H1 (cell line): ENCODE results near the gene NFATC1. TPM values are rescaled to one million over a fixed set of nuclear protein-coding genes. Genes with fewer than 3 reads are reported as not detected.

Experiments used
- CTCF ChIA-PET: fragments of 300-600 bp; sonication (Branson Sonifier 250); formaldehyde crosslinking; loops from one replicate; lab custom pipeline; 2021; ENCODE audit not compliant: partially characterized antibody; lab: Charles Lee
- POLR2A ChIA-PET: fragments of 300-600 bp; sonication (Branson Sonifier 250); formaldehyde crosslinking; loops from one replicate; lab custom pipeline; 2021; ENCODE audit warnings: inconsistent platforms; ENCODE audit not compliant: partially characterized antibody; lab: Charles Lee
- DNase-seq, 2 experiments: peaks; one replicate each; pipeline versions ENCODE4 v3.0.0 to v3.0.0-alpha.2; 2010 to 2022; ENCODE audit warnings: low spot score in 2 of 2, low read depth in 1 of 2, mixed read lengths in 1 of 2
- FAIRE-seq: peaks from 2 replicates; lab custom pipeline; 2011; peaks lifted over from hg19 to GRCh38; lab: Jason Lieb, UNC
- H2AFZ ChIP-seq: 2 replicates; pipeline ENCODE4 v1.8.1; 2012; ENCODE audit warnings: low read length, inconsistent platforms
- H2AK5ac ChIP-seq: 2 replicates; pipeline ENCODE4 v1.6.1; 2013; ENCODE audit warnings: low read depth, low read length
- H2BK120ac ChIP-seq: replicated peaks from 2 replicates; pipeline ENCODE3; 2013; ENCODE audit warnings: low read depth, low read length, inconsistent platforms
- H2BK12ac ChIP-seq: 2 replicates; pipeline ENCODE4 v1.6.1; 2013; ENCODE audit warnings: low read depth, low read length
- H2BK15ac ChIP-seq: 2 replicates; pipeline ENCODE4 v1.6.1; 2013; ENCODE audit warnings: low read length
- H2BK20ac ChIP-seq: 2 replicates; pipeline ENCODE4 v1.6.1; 2013; ENCODE audit warnings: low read length
- H2BK5ac ChIP-seq: 2 replicates; pipeline ENCODE4 v1.6.1; 2013; ENCODE audit warnings: low read depth, low read length
- H3K14ac ChIP-seq: 2 replicates; pipeline ENCODE4 v1.6.1; 2013; ENCODE audit warnings: inconsistent platforms; ENCODE audit not compliant: insufficient read length
- H3K18ac ChIP-seq: 2 replicates; pipeline ENCODE4 v1.6.1; 2013; ENCODE audit warnings: low read length; ENCODE audit errors: extremely low read depth
- H3K23ac ChIP-seq: 2 replicates; pipeline ENCODE4 v1.6.1; 2013; ENCODE audit warnings: inconsistent platforms; ENCODE audit not compliant: insufficient read length
- H3K23me2 ChIP-seq: 2 replicates; pipeline ENCODE4 v1.6.1; 2013; ENCODE audit warnings: low read depth, low read length
- H3K27ac ChIP-seq: 2 replicates; pipeline ENCODE4 v1.6.1; 2011; ENCODE audit warnings: low read depth, low read length, inconsistent platforms
- H3K27me3 ChIP-seq, 4 experiments: replicated peaks in 1 of 4; 1 replicate in 1 of 4; 2 replicates in 3 of 4; pipeline versions ENCODE4 v1.6.1 to v1.8.1; 2011 to 2013; ENCODE audit warnings: low read length in 3 of 4, mild to moderate bottlenecking in 3 of 4, inconsistent platforms in 2 of 4, mixed read lengths in 2 of 4, moderate library complexity in 1 of 4; ENCODE audit not compliant: control insufficient read depth in 3 of 4, insufficient read depth in 3 of 4; ENCODE audit errors: extremely low read depth in 1 of 4
- H3K36me3 ChIP-seq, 4 experiments: 2 replicates each; pipeline versions ENCODE4 v1.6.1 to v1.8.1; 2011 to 2013; ENCODE audit warnings: mild to moderate bottlenecking in 4 of 4, low read length in 3 of 4, moderate library complexity in 2 of 4, control low read depth in 1 of 4, inconsistent platforms in 1 of 4; ENCODE audit not compliant: insufficient read depth in 4 of 4, control insufficient read depth in 2 of 4
- H3K4ac ChIP-seq: replicated peaks from 2 replicates; pipeline ENCODE3; 2013; ENCODE audit warnings: low read length, low read depth, mixed read lengths, inconsistent platforms; ENCODE audit not compliant: insufficient read length
- H3K4me1 ChIP-seq, 4 experiments: replicated peaks in 1 of 4; 1 replicate in 1 of 4; 2 replicates in 3 of 4; pipeline versions ENCODE4 v1.6.1 to v1.8.1; 2011 to 2013; ENCODE audit warnings: low read length in 3 of 4, inconsistent platforms in 2 of 4, mixed read lengths in 1 of 4; ENCODE audit not compliant: insufficient read depth in 4 of 4, control insufficient read depth in 3 of 4
- H3K4me2 ChIP-seq, 2 experiments: 2 replicates each; pipeline versions ENCODE4 v1.6.1 to v1.8.1; 2011 to 2013; ENCODE audit warnings: low read depth in 2 of 2, low read length in 2 of 2, control low read depth in 1 of 2, inconsistent platforms in 1 of 2, mild to moderate bottlenecking in 1 of 2; ENCODE audit not compliant: insufficient read depth in 1 of 2
- H3K4me3 ChIP-seq, 4 experiments: fragments of 200-600, 300-600 bp in 1 of 4; sonication (generic), shearing (Covaris generic), sonication (Bioruptor Twin) in 1 of 4; 2 replicates each; pipeline versions ENCODE4 v1.5.1 to v1.8.1; 2011 to 2016; ENCODE audit warnings: low read length in 4 of 4, low read depth in 3 of 4, control low read depth in 2 of 4, inconsistent platforms in 2 of 4, mild to moderate bottlenecking in 2 of 4, mixed read lengths in 1 of 4, moderate library complexity in 1 of 4; ENCODE audit not compliant: insufficient read depth in 2 of 4; ENCODE audit errors: extremely low read depth in 1 of 4
- H3K56ac ChIP-seq: replicated peaks from 2 replicates; pipeline ENCODE3; 2013; ENCODE audit warnings: low read depth, mild to moderate bottlenecking, mixed read lengths, low read length, inconsistent platforms; ENCODE audit not compliant: insufficient read length
- H3K79me1 ChIP-seq: 2 replicates; pipeline ENCODE4 v1.6.1; 2013; ENCODE audit warnings: low read depth, low read length, control low read depth
- H3K79me2 ChIP-seq, 2 experiments: 2 replicates each; pipeline versions ENCODE4 v1.6.1 to v1.8.1; 2012 to 2013; ENCODE audit warnings: low read length in 2 of 2, mild to moderate bottlenecking in 2 of 2, inconsistent platforms in 1 of 2; ENCODE audit not compliant: insufficient read depth in 2 of 2, control insufficient read depth in 1 of 2
- H3K9ac ChIP-seq, 4 experiments: replicated peaks in 1 of 4; 1 replicate in 1 of 4; 2 replicates in 3 of 4; pipeline versions ENCODE4 v1.6.1 to v1.8.1; 2011 to 2013; ENCODE audit warnings: low read depth in 3 of 4, low read length in 3 of 4, control low read depth in 2 of 4, mild to moderate bottlenecking in 2 of 4, moderate library complexity in 2 of 4, inconsistent platforms in 1 of 4; ENCODE audit errors: extremely low read depth in 1 of 4
- H3K9me3 ChIP-seq, 2 experiments: 2 replicates each; pipeline versions ENCODE4 v1.6.1 to v1.8.1; 2012 to 2013; ENCODE audit warnings: mild to moderate bottlenecking in 2 of 2, moderate library complexity in 2 of 2, control low read depth in 1 of 2, inconsistent platforms in 1 of 2, low read depth in 1 of 2, low read length in 1 of 2, mixed read lengths in 1 of 2; ENCODE audit not compliant: insufficient read depth in 2 of 2
- H4K20me1 ChIP-seq, 2 experiments: replicated peaks in 1 of 2; 2 replicates each; pipeline versions ENCODE3 to v1.8.1; 2011 to 2013; ENCODE audit warnings: inconsistent platforms in 2 of 2, low read length in 2 of 2, mild to moderate bottlenecking in 1 of 2; ENCODE audit not compliant: insufficient read depth in 2 of 2, control insufficient read depth in 1 of 2
- H4K5ac ChIP-seq: 2 replicates; pipeline ENCODE4 v1.6.1; 2013; ENCODE audit warnings: low read length, low read depth, mixed read lengths, inconsistent platforms; ENCODE audit not compliant: insufficient read length
- H4K8ac ChIP-seq: 2 replicates; pipeline ENCODE4 v1.8.0; 2013; ENCODE audit warnings: mild to moderate bottlenecking, moderate library complexity, low read length, inconsistent platforms; ENCODE audit not compliant: insufficient read depth; ENCODE audit errors: extremely low read depth
- H4K91ac ChIP-seq: replicated peaks from 2 replicates; pipeline ENCODE3; 2013; ENCODE audit warnings: low read length, mixed read lengths, inconsistent platforms; ENCODE audit not compliant: insufficient read length
- ASH2L ChIP-seq: fragments of 200-600, 300-600 bp; sonication (generic); IDR thresholded peaks from one replicate; pipeline ENCODE4 v1.7.1; 2017; ENCODE audit warnings: low read length
- CREB1 ChIP-seq: IDR thresholded peaks from 2 replicates; pipeline ENCODE4 v1.6.1; 2012; ENCODE audit warnings: inconsistent platforms
- CTBP2 ChIP-seq: IDR thresholded peaks from 2 replicates; pipeline ENCODE4 v1.7.0; 2011; ENCODE audit warnings: borderline replicate concordance, mild to moderate bottlenecking, moderate library complexity, mixed read lengths, low read length; ENCODE audit not compliant: insufficient read depth, insufficient read length
- HDAC2 ChIP-seq, 2 experiments: fragments of 300-600 bp in 1 of 2; sonication (generic) in 1 of 2; IDR thresholded peaks; 2 replicates each; pipeline ENCODE4 v1.6.1; 2011 to 2012; ENCODE audit warnings: low read depth in 2 of 2, low read length in 2 of 2, mild to moderate bottlenecking in 2 of 2, moderate library complexity in 2 of 2, borderline replicate concordance in 1 of 2, inconsistent platforms in 1 of 2
- JUND ChIP-seq: IDR thresholded peaks from 2 replicates; pipeline ENCODE4 v1.6.1; 2011; ENCODE audit warnings: mild to moderate bottlenecking, improper control_type of control experiment, low read length
- KDM4A ChIP-seq: IDR thresholded peaks from one replicate; pipeline ENCODE4 v1.7.1; 2012; ENCODE audit warnings: low read depth, mild to moderate bottlenecking, moderate library complexity, low read length, inconsistent platforms; ENCODE audit not compliant: severe bottlenecking
- NANOG ChIP-seq: IDR thresholded peaks from 2 replicates; pipeline ENCODE4 v1.6.1; 2011; ENCODE audit warnings: low read length, low read depth, mild to moderate bottlenecking, inconsistent platforms; ENCODE audit not compliant: insufficient read depth, poor library complexity, severe bottlenecking
- NRF1 ChIP-seq: IDR thresholded peaks from 2 replicates; pipeline ENCODE4 v1.6.1; 2011; ENCODE audit warnings: mild to moderate bottlenecking, low read depth, low read length, improper control_type of control experiment
- RBBP5 ChIP-seq: IDR thresholded peaks from 2 replicates; pipeline ENCODE4 v1.7.1; 2012; ENCODE audit warnings: low read depth, mild to moderate bottlenecking, inconsistent platforms, low read length, moderate library complexity, borderline replicate concordance
- TAF7 ChIP-seq: optimal IDR thresholded peaks from 2 replicates; pipeline ENCODE3; 2011; ENCODE audit warnings: low read depth, mild to moderate bottlenecking, inconsistent platforms, low read length, moderate library complexity, borderline replicate concordance
- WGBS, 2 experiments: shearing (Covaris generic) in 1 of 2; methylation state at CpG; one replicate each; pipeline versions ENCODE4 v1.1.6 to v1.1.7; 2013 to 2015; ENCODE audit warnings: low lambda C conversion rate in 2 of 2, mixed read lengths in 2 of 2, inconsistent platforms in 1 of 2, low coverage in 1 of 2, missing lambda C conversion rate in 1 of 2; ENCODE audit not compliant: insufficient replicate concordance in 2 of 2, insufficient coverage in 1 of 2, insufficient read length in 1 of 2; ENCODE audit errors: extremely low coverage in 1 of 2, missing lambda C conversion rate in 1 of 2; 5-methylcytosine and 5-hydroxymethylcytosine counted together
- polyA plus RNA-seq, 7 experiments: library from polyadenylated mRNA; depleted of rRNA in 3 of 7; stranded (reverse) in 5 of 7; unstranded in 2 of 7; fragments of >200 nt in 5 of 7; fragments of 200-250 nt in 2 of 7; gene quantifications; 1 replicate in 5 of 7; 2 replicates in 1 of 7; 4 replicates in 1 of 7; pipeline versions ENCODE4 v1.2.1 to v1.2.3, GENCODE V29; 2011 to 2013; ENCODE audit warnings: missing spikeins in 2 of 7, mixed read lengths in 2 of 7
- total RNA-seq: library from RNA; stranded (reverse); fragmentation: NEBNext Ultra II Directional; extraction: Animal tissue kit (Norgen Biotek cat#: 25700); gene quantifications from 2 replicates; pipeline ENCODE4 v1.2.1, GENCODE V29; 2021
- TF ChIP-seq, protein P1 (sequence below): IDR thresholded peaks from 2 replicates; pipeline ENCODE4 v1.6.1; 2011; ENCODE audit warnings: low read length, improper control_type of control experiment

The NFATC1 gene
- total and polyA plus RNA-seq, 2 of the 8 experiments (the other 6 are each of a cell fraction or from before 2014, with no cell fraction given) = 2.0 to 6.6 TPM

DNA sequence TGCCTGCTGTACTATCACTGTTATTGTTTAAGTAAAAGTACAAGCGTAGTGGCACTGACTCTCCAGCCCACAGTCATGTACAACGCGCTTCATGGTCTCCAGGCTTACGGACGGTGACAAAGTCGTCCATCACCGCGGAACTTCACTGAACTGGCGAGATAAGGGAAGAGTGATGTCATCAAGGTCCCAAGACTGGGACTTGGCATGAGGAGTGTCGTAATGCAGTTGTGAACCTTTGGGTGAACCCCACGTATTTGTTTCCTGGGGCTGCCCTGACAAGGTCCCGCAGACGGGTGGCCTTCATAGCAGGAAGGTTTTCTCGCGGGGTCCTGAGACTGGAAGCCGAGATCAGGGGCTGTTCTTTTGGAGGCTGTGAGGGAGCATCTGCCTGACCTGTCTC is 17.3 kb downstream of the NFATC1 start:
- no peak overlapping the region for H2BK5ac ChIP-seq
- no peak overlapping the region for H2AK5ac ChIP-seq
- peaks cover 0 to 2% (median 0%) of the 10 kb centered on the region in 4 experiments; a peak in 3 of 7 replicates for H3K27me3 ChIP-seq
- H3K23me2 ChIP-seq = peaks cover 10% of the 10 kb centered on the region; the same call in 1 of the 2 replicates
- no peak overlapping the region for H2BK12ac ChIP-seq
- no peak overlapping the region for H3K9ac ChIP-seq
- no peaks in the 10 kb centered on the region; a peak in 1 of 4 replicates for H3K9me3 ChIP-seq
- no peak overlapping the region for H3K56ac ChIP-seq
- no peak overlapping the region for H4K5ac ChIP-seq
- H3K23ac ChIP-seq = no peak overlapping the region
- H2BK15ac ChIP-seq = no peak overlapping the region
- no peak overlapping the region for H2BK120ac ChIP-seq
- no peak for FAIRE-seq
- H3K4me1 ChIP-seq = peaks cover 0 to 4% (median 0%) of the 10 kb centered on the region in 4 experiments; a peak in 1 of 7 replicates
- H3K36me3 ChIP-seq = peaks cover 0 to 5% (median 0%) of the 10 kb centered on the region in 4 experiments; a peak in 1 of 8 replicates
- TF ChIP-seq NANOG (no peak), ASH2L (no peak), KDM4A (no peak), CTBP2 (no peak), TAF7 (no peak), RBBP5 (no peak), CREB1 (no peak), HDAC2 (IDR thresholded peaks at IDR 0.05; ENCODE audit: borderline replicate concordance in 1 of 2, low read depth in 2 of 2, low read length in 2 of 2) (no peak), JUND (no peak), NRF1 (no peak)
- TF ChIP-seq, protein P1, sequence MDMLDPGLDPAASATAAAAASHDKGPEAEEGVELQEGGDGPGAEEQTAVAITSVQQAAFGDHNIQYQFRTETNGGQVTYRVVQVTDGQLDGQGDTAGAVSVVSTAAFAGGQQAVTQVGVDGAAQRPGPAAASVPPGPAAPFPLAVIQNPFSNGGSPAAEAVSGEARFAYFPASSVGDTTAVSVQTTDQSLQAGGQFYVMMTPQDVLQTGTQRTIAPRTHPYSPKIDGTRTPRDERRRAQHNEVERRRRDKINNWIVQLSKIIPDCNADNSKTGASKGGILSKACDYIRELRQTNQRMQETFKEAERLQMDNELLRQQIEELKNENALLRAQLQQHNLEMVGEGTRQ = no peak
- TF ChIP-seq, all 59 proteins: peak for 0
- POLR2A ChIA-PET = no interaction called here
- H4K91ac ChIP-seq = no peak overlapping the region
- no peak overlapping the region for H3K14ac ChIP-seq
- DNase-seq = no peak
- no peak overlapping the region for H3K4me2 ChIP-seq
- WGBS, 2 experiments = 94% methylated on average over 16 of the region's 16 CpGs; no CpG with 5 or more reads in 1 of the 2 experiments
- no peak overlapping the region for H3K18ac ChIP-seq
- H3K79me1 ChIP-seq = 0 out of 2 replicates have a peak, but pooled peaks cover 2% of the 10 kb centered on the region
- no peaks in the 10 kb centered on the region for H3K79me2 ChIP-seq
- H3K4ac ChIP-seq = no peak overlapping the region
- CTCF ChIA-PET = interaction anchor here (1.8 kb wide), 1 partner anchor 83 kb away, joined by 4 read pairs; no protein-coding TSS in a partner anchor
- no peak overlapping the region for H2AFZ ChIP-seq
- H4K20me1 ChIP-seq = peaks cover 0 to 5% of the 10 kb centered on the region in 2 experiments
- no peak overlapping the region for H3K4me3 ChIP-seq
- no peak overlapping the region for H2BK20ac ChIP-seq
- H3K27ac ChIP-seq = no peak overlapping the region
- H4K8ac ChIP-seq = no peak overlapping the region
